A549 (cell line): Measurements from ENCODE around the gene INO80D. TPM values are rescaled to one million over a fixed set of nuclear protein-coding genes. Genes with fewer than 3 reads are reported as not detected.

Source experiments
- ATAC-seq, 2 experiments: fragments of 200-7000 bp in 1 of 2; fragments of >200 bp in 1 of 2; cut with Nextera tagmentation in 1 of 2; cut with Tn5 transposase in 1 of 2; 3 replicates each; pipeline versions ENCODE4 v1.8.0 to v1.9.1; 2018 to 2020; ENCODE audit warnings: mild to moderate bottlenecking in 1 of 2, moderate library complexity in 1 of 2
- CTCF ChIA-PET: fragments of 300-600 bp; sonication (Branson Sonifier 250); formaldehyde crosslinking; extraction: SDS; loops from one replicate; lab custom pipeline; 2021; ENCODE audit warnings: antibody characterized with exemption, inconsistent platforms; lab: Yijun Ruan, JAX
- POLR2A ChIA-PET: fragments of 350-600 bp; formaldehyde crosslinking; extraction: SDS; loops from one replicate; lab custom pipeline; 2021; ENCODE audit warnings: antibody characterized with exemption, inconsistent platforms; lab: Yijun Ruan, JAX
- DNase-seq, 2 experiments: peaks; one replicate each; pipeline versions ENCODE4 v3.0.0 to v3.0.0-alpha.2; 2011 to 2016; ENCODE audit warnings: low read depth in 1 of 2, low spot score in 1 of 2
- FAIRE-seq: peaks from 2 replicates; lab custom pipeline; 2011; peaks lifted over from hg19 to GRCh38; lab: Jason Lieb, UNC
- H3K27ac ChIP-seq, 2 experiments: fragments of >200 bp; sonication (Bioruptor Twin); formaldehyde crosslinking; 3 replicates each; pipeline ENCODE4 v1.5.1; 2016 to 2017
- H3K4me1 ChIP-seq: fragments of >200 bp; sonication (Bioruptor Twin); formaldehyde crosslinking; 3 replicates; pipeline ENCODE4 v1.6.1; 2016
- H3K4me2 ChIP-seq: fragments of >200 bp; sonication (Bioruptor Twin); formaldehyde crosslinking; 3 replicates; pipeline ENCODE4 v1.6.1; 2016
- H3K4me3 ChIP-seq: fragments of >200 bp; sonication (Bioruptor Twin); formaldehyde crosslinking; 3 replicates; pipeline ENCODE4 v1.5.1; 2016
- H3K9me3 ChIP-seq: fragments of >200 bp; sonication (Bioruptor Twin); formaldehyde crosslinking; 3 replicates; pipeline ENCODE4 v1.6.1; 2016
- CHD4 ChIP-seq: fragments of 200-600 bp; sonication (generic); IDR thresholded peaks from 2 replicates; pipeline ENCODE4 v1.6.1; 2016; ENCODE audit warnings: antibody characterized with exemption, mild to moderate bottlenecking, borderline replicate concordance
- EHMT2 ChIP-seq: fragments of 200-600 bp; sonication (generic); IDR thresholded peaks from 2 replicates; pipeline ENCODE4 v1.6.1; 2016; ENCODE audit warnings: antibody characterized with exemption, low read depth, mild to moderate bottlenecking, moderate library complexity
- FOXS1 ChIP-seq: fragments of 250-450 bp; sonication (Bioruptor Pico); IDR thresholded peaks from 2 replicates; pipeline ENCODE4 v1.5.0; 2020; ENCODE audit warnings: mild to moderate bottlenecking, moderate library complexity
- HEYL ChIP-seq: fragments of 250-450 bp; sonication (Bioruptor Pico); IDR thresholded peaks from 2 replicates; pipeline ENCODE4 v1.8.0; 2021; ENCODE audit warnings: mild to moderate bottlenecking, moderate library complexity
- HOXA7 ChIP-seq: fragments of 250-450 bp; sonication (Bioruptor Pico); IDR thresholded peaks from 2 replicates; pipeline ENCODE4 v1.5.0; 2020; ENCODE audit warnings: mild to moderate bottlenecking, moderate library complexity
- KDM1A ChIP-seq: fragments of 200-600 bp; sonication (generic); IDR thresholded peaks from 2 replicates; pipeline ENCODE4 v1.6.1; 2016; ENCODE audit warnings: low read depth, mild to moderate bottlenecking
- KDM5A ChIP-seq: fragments of 200-600 bp; sonication (generic); IDR thresholded peaks from 2 replicates; pipeline ENCODE4 v1.6.1; 2016; ENCODE audit warnings: antibody characterized with exemption, mild to moderate bottlenecking
- NFE2L2 ChIP-seq: fragments of 150-350 bp; conservative IDR thresholded peaks from 2 replicates; pipeline ENCODE4 v1.6.1; 2014; ENCODE audit warnings: low read length
- PHF8 ChIP-seq: fragments of 200-600 bp; sonication (generic); IDR thresholded peaks from 2 replicates; pipeline ENCODE4 v1.6.1; 2016; ENCODE audit warnings: low read depth, mild to moderate bottlenecking, antibody characterized with exemption, moderate library complexity, borderline replicate concordance
- POLR2A ChIP-seq: IDR thresholded peaks from 2 replicates; pipeline ENCODE4 v1.6.1; 2012; ENCODE audit warnings: mild to moderate bottlenecking, low read length
- RARB ChIP-seq: fragments of 250-450 bp; sonication (Bioruptor Pico); IDR thresholded peaks from 2 replicates; pipeline ENCODE4 v1.8.0; 2021; ENCODE audit warnings: mild to moderate bottlenecking, moderate library complexity
- RFX5 ChIP-seq: fragments of 450-650 bp; IDR thresholded peaks from 2 replicates; pipeline ENCODE4 v1.7.1; 2014; ENCODE audit warnings: antibody characterized with exemption, mild to moderate bottlenecking, moderate library complexity
- TFCP2L1 ChIP-seq: fragments of 250-450 bp; sonication (Bioruptor Pico); IDR thresholded peaks from 2 replicates; pipeline ENCODE4 v1.5.0; 2021; ENCODE audit warnings: mild to moderate bottlenecking
- ZSCAN20 ChIP-seq: fragments of 250-450 bp; sonication (Bioruptor Pico); IDR thresholded peaks from 2 replicates; pipeline ENCODE4 v1.8.0; 2022; ENCODE audit warnings: mild to moderate bottlenecking, moderate library complexity
- WGBS: methylation state at CpG from one replicate; pipeline ENCODE4 v1.1.6; 2017; ENCODE audit errors: missing lambda C conversion rate; 5-methylcytosine and 5-hydroxymethylcytosine counted together
- polyA plus RNA-seq, 4 experiments: library from polyadenylated mRNA; depleted of rRNA in 3 of 4; stranded (reverse); fragments of >200 nt; fragmentation: RNase III in 1 of 4; extraction: RNeasy Plus Mini Kit Qiagen cat#74134 plus additional on column Dnase treatment in 1 of 4; gene quantifications; 2 replicates in 3 of 4; 3 replicates in 1 of 4; pipeline ENCODE4 v1.2.3, GENCODE V29; 2011 to 2017
- TF ChIP-seq, protein P1 (sequence below): fragments of >200 bp; sonication (Bioruptor Twin); formaldehyde crosslinking; IDR thresholded peaks from 3 replicates; pipeline ENCODE4 v1.6.1; 2016
- TF ChIP-seq, protein P2 (sequence below): fragments of 200-600 bp; sonication (generic); IDR thresholded peaks from 2 replicates; pipeline ENCODE4 v1.6.1; 2016; ENCODE audit warnings: antibody characterized with exemption, mild to moderate bottlenecking, moderate library complexity
- TF ChIP-seq, protein P3 (sequence below): fragments of >200 bp; sonication (Bioruptor Twin); formaldehyde crosslinking; IDR thresholded peaks from 2 replicates; pipeline ENCODE4 v1.6.1; 2016
- TF ChIP-seq, protein P4 (sequence below): fragments of 250-450 bp; sonication (Bioruptor Pico); IDR thresholded peaks from 2 replicates; pipeline ENCODE4 v1.5.0; 2021; ENCODE audit warnings: mild to moderate bottlenecking, moderate library complexity, borderline replicate concordance

Gene INO80D
- polyA plus RNA-seq, 2 of the 4 experiments (the other 2 are of a cell fraction): 1.4 to 5.0 TPM

DNA sequence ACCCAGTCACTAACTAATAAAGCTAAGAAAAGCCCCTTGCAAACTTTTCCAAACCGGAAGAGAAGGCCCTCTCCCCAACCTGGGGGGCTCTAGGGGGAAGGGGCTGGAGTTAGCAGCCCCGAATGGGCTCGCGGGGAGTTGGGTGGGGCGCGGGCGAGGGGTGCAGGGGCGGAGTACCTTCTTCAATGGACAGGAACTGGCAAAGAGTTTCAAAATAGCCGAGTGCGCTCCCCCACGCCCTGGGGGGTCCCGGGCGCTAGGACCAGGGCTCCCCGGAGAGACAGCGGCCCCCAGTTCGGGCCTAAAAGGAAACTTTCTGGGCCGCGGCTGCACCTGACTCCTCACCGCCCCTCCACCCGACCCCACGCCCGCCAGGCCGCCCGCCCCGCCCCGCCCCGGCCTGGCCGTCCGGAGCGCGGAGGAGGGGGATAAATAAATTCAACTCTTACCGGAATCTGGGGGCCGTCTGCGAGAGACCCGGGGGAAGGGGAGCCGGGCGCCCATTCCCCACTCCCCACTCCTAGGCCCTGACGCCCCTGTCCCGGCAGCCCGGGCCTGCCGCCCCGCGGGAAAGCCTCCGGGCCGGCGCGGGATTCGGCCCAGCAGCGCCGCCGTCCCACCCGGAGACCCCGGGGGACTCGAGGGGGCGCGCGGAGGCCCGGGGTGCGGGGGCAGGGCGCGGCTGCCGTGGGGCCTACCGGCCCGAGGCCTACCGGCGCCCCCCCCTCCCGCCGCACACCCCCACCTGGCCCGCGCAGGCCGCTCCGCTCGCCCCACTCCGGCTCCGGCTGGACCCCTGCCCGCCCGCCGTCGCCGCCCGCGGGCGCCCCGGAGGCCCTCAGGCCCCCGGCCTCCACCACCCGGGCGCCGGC is 868 bp downstream of the INO80D start:
- 0 out of 2 replicates have a peak, but pooled peaks have one; percentile 37 for TF ChIP-seq HOXA7
- no peak for TF ChIP-seq KDM5A
- TF ChIP-seq PHF8: peak; percentile 38; the same call in 1 of the 2 replicates
- TF ChIP-seq RARB: no peak
- POLR2A ChIA-PET: interaction anchor here (0.8 to 1.3 kb wide), 4 partner anchors 13 to 80 kb away, joined by 3 to 6 read pairs (median 3); no protein-coding TSS in a partner anchor
- WGBS: 0% methylated on average over 9 of the region's 88 CpGs
- DNase-seq: peak in 1 of 2 experiments; percentile 56
- H3K27ac ChIP-seq: peak overlapping the region; percentile 99
- H3K4me1 ChIP-seq: peaks cover 19% of the 10 kb centered on the region; the same call in 2 of the 3 replicates
- CTCF ChIA-PET: interaction anchor here (1.1 to 1.7 kb wide), 4 partner anchors 11 to 80 kb away, joined by 3 to 7 read pairs (median 4); no protein-coding TSS in a partner anchor
- no peak for FAIRE-seq
- H3K9me3 ChIP-seq: no peaks in the 10 kb centered on the region
- peak overlapping the region; percentile 82 for H3K4me3 ChIP-seq
- peak overlapping the region; percentile 93 for H3K4me2 ChIP-seq
- peak; percentile 62 to 70 for ATAC-seq

DNA sequence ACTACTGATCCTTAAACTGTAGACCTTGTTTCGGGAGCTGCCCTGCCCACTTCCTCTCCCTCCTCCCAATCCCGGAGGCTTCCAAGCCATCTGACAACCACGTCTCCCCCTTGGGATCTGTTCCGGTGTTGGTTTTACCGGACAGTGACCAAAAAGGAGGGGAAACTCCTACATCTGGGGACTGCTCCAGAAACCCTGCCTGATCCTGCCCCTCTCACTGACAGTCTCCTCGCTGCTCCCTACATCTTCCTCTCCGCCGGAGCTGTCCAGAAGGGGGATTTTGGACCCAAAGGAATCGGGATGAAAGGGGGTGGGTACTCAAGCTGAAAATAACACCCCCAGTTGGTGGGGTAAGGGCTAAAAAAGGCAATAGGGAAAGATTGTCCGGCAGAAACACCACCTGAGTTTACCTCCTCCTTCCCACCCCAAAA is 1.5 kb downstream of the INO80D start:
- H3K4me1 ChIP-seq: peaks cover 25% of the 10 kb centered on the region; the same call in 2 of the 3 replicates
- FAIRE-seq: no peak
- H3K27ac ChIP-seq: peak overlapping the region; percentile 99
- ChIA-PET POLR2A (no interaction called here), CTCF (interaction anchor here (1.1 to 1.7 kb wide), 3 partner anchors 12 to 80 kb away, joined by 3 to 4 read pairs (median 4); no protein-coding TSS in a partner anchor)
- peak overlapping the region; percentile 93 for H3K4me2 ChIP-seq
- H3K4me3 ChIP-seq: peak overlapping the region; percentile 82
- peak; percentile 66 to 84 for ATAC-seq
- no peaks in the 10 kb centered on the region for H3K9me3 ChIP-seq
- 2% methylated on average over 10 of the region's 10 CpGs for WGBS
- no peak for TF ChIP-seq NFE2L2
- peak; percentile 42 for TF ChIP-seq POLR2A
- peak; percentile 61 to 85 for DNase-seq

DNA sequence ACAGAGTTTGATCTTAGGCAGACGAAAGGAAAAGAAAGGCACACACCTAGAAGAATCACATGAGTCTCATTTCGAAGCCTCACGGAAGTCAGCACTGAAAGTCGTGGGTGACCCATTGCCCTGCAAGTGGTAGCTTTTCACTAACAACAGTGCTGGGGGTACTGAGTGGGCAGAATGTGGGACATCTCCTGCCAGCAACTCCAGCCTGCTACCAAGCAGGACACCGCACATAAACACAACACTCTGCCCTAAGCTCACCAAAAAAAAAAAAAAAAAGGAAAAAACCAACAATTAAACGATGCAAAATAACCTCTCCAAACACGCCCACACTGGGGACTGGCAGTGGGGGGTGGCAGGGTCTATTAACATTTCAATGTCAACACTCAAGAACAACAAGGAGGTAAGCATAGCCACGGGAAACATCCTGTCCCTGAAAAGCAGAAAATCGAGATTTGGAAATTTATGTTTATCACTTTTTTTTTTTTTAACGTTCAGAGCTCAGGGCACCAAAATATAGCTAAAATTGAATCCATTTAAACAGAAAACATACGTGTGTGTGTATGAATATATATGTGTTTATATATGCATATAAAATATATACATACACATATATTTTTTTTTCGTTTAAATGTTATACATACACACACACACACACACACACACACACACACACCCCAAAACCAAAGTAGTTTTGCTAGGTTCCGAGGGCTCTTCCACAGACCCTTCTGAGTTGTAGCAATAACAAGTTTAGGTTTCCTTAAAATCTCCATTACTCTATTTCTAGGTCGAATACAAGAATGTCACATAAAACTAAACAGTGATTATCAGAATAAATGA is 2.2 kb downstream of the INO80D start:
- ATAC-seq (peak in 1 of 2 experiments; percentile 6; a peak in 3 of 6 replicates), FAIRE-seq (no peak), DNase-seq (peak in 1 of 2 experiments; percentile 18)
- Histone ChIP-seq H3K27ac (peak overlapping the region; percentile 99), H3K4me1 (peaks cover 26% of the 10 kb centered on the region; the same call in 2 of the 3 replicates), H3K4me3 (peak overlapping the region; percentile 82), H3K9me3 (no peaks in the 10 kb centered on the region), H3K4me2 (peak overlapping the region; percentile 93)
- CTCF ChIA-PET: interaction anchor here (0.6 to 1.7 kb wide), 7 partner anchors 12 to 166 kb away, joined by 3 to 4 read pairs (median 3); no protein-coding TSS in a partner anchor
- POLR2A ChIA-PET: no interaction called here
- WGBS: 12% methylated on average over 14 of the region's 14 CpGs
- TF ChIP-seq KDM5A: no peak
- no peak for TF ChIP-seq ZSCAN20
- TF ChIP-seq CHD4: no peak
- TF ChIP-seq NFE2L2: no peak
- no peak for TF ChIP-seq HEYL (CRISPR knock-in tag)

DNA sequence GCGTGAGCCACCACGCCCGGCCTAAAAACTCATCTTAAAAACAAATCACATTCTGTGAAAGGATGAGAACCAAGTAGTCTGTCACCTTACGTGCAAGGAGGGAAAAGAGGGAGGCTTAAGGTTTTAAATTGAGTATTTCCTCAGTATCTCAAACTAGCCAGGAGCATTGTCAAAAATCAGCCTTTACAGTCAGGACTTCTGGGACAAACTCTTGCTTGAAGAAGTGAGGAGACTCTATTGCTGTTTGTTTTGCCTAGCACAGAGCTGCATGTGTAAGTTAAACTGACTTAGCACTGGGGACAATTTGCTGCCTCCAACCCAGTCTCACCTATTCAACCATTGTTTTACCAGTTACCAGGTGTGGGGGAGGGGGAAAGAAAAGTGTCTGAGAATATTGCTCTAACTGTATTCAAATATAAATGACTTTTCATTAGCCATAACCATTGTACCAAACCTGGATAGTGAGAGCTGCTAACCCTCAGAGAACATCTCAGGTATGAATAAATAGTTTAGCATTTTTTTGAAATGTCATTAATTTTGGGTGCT is 3.6 kb downstream of the INO80D start:
- ChIA-PET CTCF (no interaction called here), POLR2A (no interaction called here)
- FAIRE-seq: no peak
- Histone ChIP-seq H3K4me2 (no peak overlapping the region; the same call in 2 of the 3 replicates), H3K27ac (no peak overlapping the region), H3K4me3 (no peak overlapping the region), H3K9me3 (no peaks in the 10 kb centered on the region), H3K4me1 (peaks cover 23% of the 10 kb centered on the region; the same call in 2 of the 3 replicates)
- no peak for DNase-seq
- WGBS: 96% methylated on average over 4 of the region's 4 CpGs
- ATAC-seq: no peak
- TF ChIP-seq FOXS1 (CRISPR knock-in tag) (no peak), TFCP2L1 (CRISPR knock-in tag) (no peak), RFX5 (no peak), EHMT2 (no peak), KDM1A (no peak)
- TF ChIP-seq, protein P1, sequence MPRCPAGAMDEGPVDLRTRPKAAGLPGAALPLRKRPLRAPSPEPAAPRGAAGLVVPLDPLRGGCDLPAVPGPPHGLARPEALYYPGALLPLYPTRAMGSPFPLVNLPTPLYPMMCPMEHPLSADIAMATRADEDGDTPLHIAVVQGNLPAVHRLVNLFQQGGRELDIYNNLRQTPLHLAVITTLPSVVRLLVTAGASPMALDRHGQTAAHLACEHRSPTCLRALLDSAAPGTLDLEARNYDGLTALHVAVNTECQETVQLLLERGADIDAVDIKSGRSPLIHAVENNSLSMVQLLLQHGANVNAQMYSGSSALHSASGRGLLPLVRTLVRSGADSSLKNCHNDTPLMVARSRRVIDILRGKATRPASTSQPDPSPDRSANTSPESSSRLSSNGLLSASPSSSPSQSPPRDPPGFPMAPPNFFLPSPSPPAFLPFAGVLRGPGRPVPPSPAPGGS: no peak
- TF ChIP-seq, protein P2, sequence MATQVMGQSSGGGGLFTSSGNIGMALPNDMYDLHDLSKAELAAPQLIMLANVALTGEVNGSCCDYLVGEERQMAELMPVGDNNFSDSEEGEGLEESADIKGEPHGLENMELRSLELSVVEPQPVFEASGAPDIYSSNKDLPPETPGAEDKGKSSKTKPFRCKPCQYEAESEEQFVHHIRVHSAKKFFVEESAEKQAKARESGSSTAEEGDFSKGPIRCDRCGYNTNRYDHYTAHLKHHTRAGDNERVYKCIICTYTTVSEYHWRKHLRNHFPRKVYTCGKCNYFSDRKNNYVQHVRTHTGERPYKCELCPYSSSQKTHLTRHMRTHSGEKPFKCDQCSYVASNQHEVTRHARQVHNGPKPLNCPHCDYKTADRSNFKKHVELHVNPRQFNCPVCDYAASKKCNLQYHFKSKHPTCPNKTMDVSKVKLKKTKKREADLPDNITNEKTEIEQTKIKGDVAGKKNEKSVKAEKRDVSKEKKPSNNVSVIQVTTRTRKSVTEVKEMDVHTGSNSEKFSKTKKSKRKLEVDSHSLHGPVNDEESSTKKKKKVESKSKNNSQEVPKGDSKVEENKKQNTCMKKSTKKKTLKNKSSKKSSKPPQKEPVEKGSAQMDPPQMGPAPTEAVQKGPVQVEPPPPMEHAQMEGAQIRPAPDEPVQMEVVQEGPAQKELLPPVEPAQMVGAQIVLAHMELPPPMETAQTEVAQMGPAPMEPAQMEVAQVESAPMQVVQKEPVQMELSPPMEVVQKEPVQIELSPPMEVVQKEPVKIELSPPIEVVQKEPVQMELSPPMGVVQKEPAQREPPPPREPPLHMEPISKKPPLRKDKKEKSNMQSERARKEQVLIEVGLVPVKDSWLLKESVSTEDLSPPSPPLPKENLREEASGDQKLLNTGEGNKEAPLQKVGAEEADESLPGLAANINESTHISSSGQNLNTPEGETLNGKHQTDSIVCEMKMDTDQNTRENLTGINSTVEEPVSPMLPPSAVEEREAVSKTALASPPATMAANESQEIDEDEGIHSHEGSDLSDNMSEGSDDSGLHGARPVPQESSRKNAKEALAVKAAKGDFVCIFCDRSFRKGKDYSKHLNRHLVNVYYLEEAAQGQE: no peak
- TF ChIP-seq, protein P3, sequence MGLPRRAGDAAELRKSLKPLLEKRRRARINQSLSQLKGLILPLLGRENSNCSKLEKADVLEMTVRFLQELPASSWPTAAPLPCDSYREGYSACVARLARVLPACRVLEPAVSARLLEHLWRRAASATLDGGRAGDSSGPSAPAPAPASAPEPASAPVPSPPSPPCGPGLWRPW: no peak
- TF ChIP-seq, protein P4, sequence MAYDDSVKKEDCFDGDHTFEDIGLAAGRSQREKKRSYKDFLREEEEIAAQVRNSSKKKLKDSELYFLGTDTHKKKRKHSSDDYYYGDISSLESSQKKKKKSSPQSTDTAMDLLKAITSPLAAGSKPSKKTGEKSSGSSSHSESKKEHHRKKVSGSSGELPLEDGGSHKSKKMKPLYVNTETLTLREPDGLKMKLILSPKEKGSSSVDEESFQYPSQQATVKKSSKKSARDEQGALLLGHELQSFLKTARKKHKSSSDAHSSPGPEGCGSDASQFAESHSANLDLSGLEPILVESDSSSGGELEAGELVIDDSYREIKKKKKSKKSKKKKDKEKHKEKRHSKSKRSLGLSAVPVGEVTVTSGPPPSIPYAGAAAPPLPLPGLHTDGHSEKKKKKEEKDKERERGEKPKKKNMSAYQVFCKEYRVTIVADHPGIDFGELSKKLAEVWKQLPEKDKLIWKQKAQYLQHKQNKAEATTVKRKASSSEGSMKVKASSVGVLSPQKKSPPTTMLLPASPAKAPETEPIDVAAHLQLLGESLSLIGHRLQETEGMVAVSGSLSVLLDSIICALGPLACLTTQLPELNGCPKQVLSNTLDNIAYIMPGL: no peak
